Panc1 (cell line): ENCODE results near the gene PYM1. TPM values are rescaled to one million over a fixed set of nuclear protein-coding genes. Genes with fewer than 3 reads are reported as not detected.
A peak's percentile ranks its signal among the peaks of the same experiment; 100 is the strongest.
"Not testable (repeated sequence)": the region's sequence is repeated elsewhere in the genome, so short reads cannot be mapped to it uniquely, and the experiment has no call there.

Source experiments
- ATAC-seq: fragments of 200-7000 bp; cut with Tn5 transposase; 2 replicates; pipeline ENCODE4 v1.9.1; 2020; ENCODE audit warnings: mild to moderate bottlenecking, moderate library complexity
- BruUV-seq: library from RNA; stranded (reverse); fragments of 400-500 nt; replicated peaks from 2 replicates; lab custom pipeline; 2021; lab: Mats Ljungman, UMichigan
- CTCF ChIA-PET: fragments of 300-600 bp; sonication (Branson Sonifier 250); formaldehyde crosslinking; loops from one replicate; lab custom pipeline; 2022; ENCODE audit warnings: antibody characterized with exemption; lab: Charles Lee
- POLR2A ChIA-PET: fragments of 300-600 bp; sonication (Branson Sonifier 250); formaldehyde crosslinking; loops from one replicate; lab custom pipeline; 2022; ENCODE audit warnings: antibody characterized with exemption; lab: Charles Lee
- DNase-seq: peaks from one replicate; pipeline ENCODE4 v3.0.0-alpha.2; 2010; ENCODE audit warnings: low read depth, low spot score
- H3K27ac ChIP-seq: 2 replicates; pipeline ENCODE4 v1.5.1; 2011; ENCODE audit warnings: mild to moderate bottlenecking, low read length, inconsistent platforms
- H3K27me3 ChIP-seq: fragments of 200-500 bp; sonication (Bioruptor generic); 2 replicates; pipeline ENCODE4 v1.6.0; 2014; ENCODE audit warnings: low read length, inconsistent platforms; ENCODE audit not compliant: control insufficient read depth, insufficient read depth
- H3K36me3 ChIP-seq: fragments of 200-500 bp; sonication (Bioruptor generic); 2 replicates; pipeline ENCODE4 v1.5.1; 2014; ENCODE audit warnings: inconsistent platforms, mild to moderate bottlenecking, low read length, moderate library complexity; ENCODE audit not compliant: control insufficient read depth, insufficient read depth
- H3K4me1 ChIP-seq: 2 replicates; pipeline ENCODE4 v1.5.1; 2011; ENCODE audit warnings: inconsistent platforms, mild to moderate bottlenecking, low read length, moderate library complexity; ENCODE audit not compliant: control insufficient read depth, insufficient read depth
- H3K4me3 ChIP-seq, 2 experiments: 2 replicates each; pipeline ENCODE4 v1.5.1; 2011 to 2012; ENCODE audit warnings: low read depth in 2 of 2, low read length in 2 of 2, mild to moderate bottlenecking in 2 of 2, inconsistent platforms in 1 of 2, moderate library complexity in 1 of 2
- H3K9me3 ChIP-seq: fragments of 200-500 bp; sonication (Bioruptor generic); 2 replicates; pipeline ENCODE4 v1.5.1; 2014; ENCODE audit warnings: low read depth, mild to moderate bottlenecking, inconsistent platforms, low read length, moderate library complexity; ENCODE audit not compliant: control insufficient read depth, insufficient read depth
- POLR2AphosphoS5 ChIP-seq: IDR thresholded peaks from 2 replicates; pipeline ENCODE4 v1.6.1; 2012; ENCODE audit warnings: mild to moderate bottlenecking, low read depth, low read length, moderate library complexity
- SIN3A ChIP-seq: IDR thresholded peaks from 2 replicates; pipeline ENCODE4 v1.6.1; 2012; ENCODE audit warnings: low read depth, mild to moderate bottlenecking, low read length, moderate library complexity, borderline replicate concordance; ENCODE audit not compliant: insufficient read depth
- TCF7L2 ChIP-seq: IDR thresholded peaks from 2 replicates; pipeline ENCODE4 v1.6.1; 2011; ENCODE audit warnings: mild to moderate bottlenecking, low read depth, low read length, inconsistent platforms
- in situ Hi-C: cut with HindIII; loops from 2 replicates; pipeline ENCODE4 v1.10.0; 2016; ENCODE audit warnings: low sequenced_read_pairs, low pct_unique_long_range_greater_than_20kb
- intact Hi-C: fragments of 100-400 bp; cut with micrococcal nuclease; formaldehyde crosslinking; loops from one replicate; pipeline ENCODE4 v1.10.0; 2022; ENCODE audit not compliant: unreplicated experiment
- total RNA-seq: library from RNA; stranded (reverse); gene quantifications from one replicate; pipeline ENCODE4 v1.2.1, GENCODE V29; 2021; ENCODE audit not compliant: unreplicated experiment
- TF ChIP-seq, protein P1 (sequence below): fragments of 450-650 bp; IDR thresholded peaks from 2 replicates; pipeline ENCODE4 v1.5.1; 2017; ENCODE audit warnings: mild to moderate bottlenecking
- TF ChIP-seq, protein P2 (sequence below), 2 experiments: IDR thresholded peaks; 2 replicates each; pipeline ENCODE4 v1.6.1; 2011 to 2012; ENCODE audit warnings: low read depth in 2 of 2, control low read depth in 1 of 2, low read length in 1 of 2, mild to moderate bottlenecking in 1 of 2, moderate library complexity in 1 of 2; ENCODE audit not compliant: insufficient read depth in 1 of 2

PYM1 gene
- total RNA-seq, 1 experiment from 2014 or later = 32.2 TPM

DNA sequence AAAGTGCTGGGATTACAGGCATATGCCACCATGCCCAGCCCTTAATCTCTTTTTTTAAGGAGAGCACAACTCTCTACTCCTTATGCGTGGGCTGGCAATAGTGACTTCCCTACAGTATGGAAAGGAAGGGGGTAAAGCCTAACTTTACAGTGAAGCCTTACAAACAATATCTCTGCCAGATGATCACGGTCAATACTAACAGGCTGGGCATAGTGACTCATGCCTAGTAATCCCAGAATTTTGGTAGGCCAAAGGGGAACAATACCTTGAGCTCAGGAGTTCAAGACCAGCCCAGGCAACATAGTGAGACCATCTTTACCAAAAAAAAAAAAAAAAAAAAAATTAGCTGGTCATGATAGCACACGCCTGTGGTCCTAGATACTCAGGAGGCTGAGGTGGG, 5.6 kb downstream of the PYM1 start:
- TF ChIP-seq POLR2AphosphoS5 (no peak), SIN3A (no peak), TCF7L2 (no peak)
- TF ChIP-seq, protein P1, sequence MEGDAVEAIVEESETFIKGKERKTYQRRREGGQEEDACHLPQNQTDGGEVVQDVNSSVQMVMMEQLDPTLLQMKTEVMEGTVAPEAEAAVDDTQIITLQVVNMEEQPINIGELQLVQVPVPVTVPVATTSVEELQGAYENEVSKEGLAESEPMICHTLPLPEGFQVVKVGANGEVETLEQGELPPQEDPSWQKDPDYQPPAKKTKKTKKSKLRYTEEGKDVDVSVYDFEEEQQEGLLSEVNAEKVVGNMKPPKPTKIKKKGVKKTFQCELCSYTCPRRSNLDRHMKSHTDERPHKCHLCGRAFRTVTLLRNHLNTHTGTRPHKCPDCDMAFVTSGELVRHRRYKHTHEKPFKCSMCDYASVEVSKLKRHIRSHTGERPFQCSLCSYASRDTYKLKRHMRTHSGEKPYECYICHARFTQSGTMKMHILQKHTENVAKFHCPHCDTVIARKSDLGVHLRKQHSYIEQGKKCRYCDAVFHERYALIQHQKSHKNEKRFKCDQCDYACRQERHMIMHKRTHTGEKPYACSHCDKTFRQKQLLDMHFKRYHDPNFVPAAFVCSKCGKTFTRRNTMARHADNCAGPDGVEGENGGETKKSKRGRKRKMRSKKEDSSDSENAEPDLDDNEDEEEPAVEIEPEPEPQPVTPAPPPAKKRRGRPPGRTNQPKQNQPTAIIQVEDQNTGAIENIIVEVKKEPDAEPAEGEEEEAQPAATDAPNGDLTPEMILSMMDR = no peak
- TF ChIP-seq, protein P2, sequence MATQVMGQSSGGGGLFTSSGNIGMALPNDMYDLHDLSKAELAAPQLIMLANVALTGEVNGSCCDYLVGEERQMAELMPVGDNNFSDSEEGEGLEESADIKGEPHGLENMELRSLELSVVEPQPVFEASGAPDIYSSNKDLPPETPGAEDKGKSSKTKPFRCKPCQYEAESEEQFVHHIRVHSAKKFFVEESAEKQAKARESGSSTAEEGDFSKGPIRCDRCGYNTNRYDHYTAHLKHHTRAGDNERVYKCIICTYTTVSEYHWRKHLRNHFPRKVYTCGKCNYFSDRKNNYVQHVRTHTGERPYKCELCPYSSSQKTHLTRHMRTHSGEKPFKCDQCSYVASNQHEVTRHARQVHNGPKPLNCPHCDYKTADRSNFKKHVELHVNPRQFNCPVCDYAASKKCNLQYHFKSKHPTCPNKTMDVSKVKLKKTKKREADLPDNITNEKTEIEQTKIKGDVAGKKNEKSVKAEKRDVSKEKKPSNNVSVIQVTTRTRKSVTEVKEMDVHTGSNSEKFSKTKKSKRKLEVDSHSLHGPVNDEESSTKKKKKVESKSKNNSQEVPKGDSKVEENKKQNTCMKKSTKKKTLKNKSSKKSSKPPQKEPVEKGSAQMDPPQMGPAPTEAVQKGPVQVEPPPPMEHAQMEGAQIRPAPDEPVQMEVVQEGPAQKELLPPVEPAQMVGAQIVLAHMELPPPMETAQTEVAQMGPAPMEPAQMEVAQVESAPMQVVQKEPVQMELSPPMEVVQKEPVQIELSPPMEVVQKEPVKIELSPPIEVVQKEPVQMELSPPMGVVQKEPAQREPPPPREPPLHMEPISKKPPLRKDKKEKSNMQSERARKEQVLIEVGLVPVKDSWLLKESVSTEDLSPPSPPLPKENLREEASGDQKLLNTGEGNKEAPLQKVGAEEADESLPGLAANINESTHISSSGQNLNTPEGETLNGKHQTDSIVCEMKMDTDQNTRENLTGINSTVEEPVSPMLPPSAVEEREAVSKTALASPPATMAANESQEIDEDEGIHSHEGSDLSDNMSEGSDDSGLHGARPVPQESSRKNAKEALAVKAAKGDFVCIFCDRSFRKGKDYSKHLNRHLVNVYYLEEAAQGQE (IDR thresholded peaks at IDR 0.05; ENCODE audit: insufficient read depth in 1 of 2, low read depth in 2 of 2, low read length in 1 of 2) = no peak
- H3K4me3 ChIP-seq = no peak overlapping the region
- H3K27ac ChIP-seq = no peak overlapping the region
- peaks cover 4% of the 10 kb centered on the region; the same call in 1 of the 2 replicates for H3K36me3 ChIP-seq
- peaks cover 6% of the 10 kb centered on the region for H3K4me1 ChIP-seq
- in situ Hi-C loops (no loop called here), intact Hi-C loops (no loop called here)
- no peaks in the 10 kb centered on the region for H3K27me3 ChIP-seq
- ChIA-PET CTCF (interaction anchor here (0.7 kb wide), 1 partner anchor 15 kb away, joined by 4 read pairs; no protein-coding TSS in a partner anchor), POLR2A (no interaction called here)
- H3K9me3 ChIP-seq = no peaks in the 10 kb centered on the region
- BruUV-seq = no TSS peak
- ATAC-seq (no peak), DNase-seq (no peak)

DNA sequence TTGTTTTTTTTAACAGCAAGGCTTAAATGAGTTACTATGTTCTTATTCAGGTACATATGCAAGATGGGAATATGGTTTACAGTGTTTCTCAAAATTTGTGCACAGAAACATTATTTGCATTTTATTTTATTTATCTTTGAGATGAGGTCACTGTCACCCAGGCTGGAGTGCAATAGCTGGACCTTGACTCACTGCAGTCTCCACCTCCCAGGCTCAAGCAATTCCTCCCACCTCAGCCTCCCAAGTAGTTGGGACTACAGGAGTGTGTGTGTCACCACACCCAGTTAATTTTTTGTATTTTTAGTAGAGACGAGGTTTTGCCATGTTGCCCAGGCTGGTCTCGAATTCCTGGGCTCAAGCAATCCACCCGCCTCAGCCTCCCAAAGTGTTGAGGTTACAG, 8.7 kb downstream of the PYM1 start:
- H3K4me1 ChIP-seq, H3K27me3 ChIP-seq, H3K27ac ChIP-seq, POLR2A ChIA-PET, BruUV-seq, H3K9me3 ChIP-seq, intact Hi-C loops, H3K36me3 ChIP-seq, H3K4me3 ChIP-seq, in situ Hi-C loops: not testable (repeated sequence)
- CTCF ChIA-PET = interaction anchor here (0.6 kb wide), 1 partner anchor 1945 kb away, joined by 3 read pairs; no protein-coding TSS in a partner anchor
- ATAC-seq (peak; percentile 81; the same call in 1 of the 2 replicates), DNase-seq (peak; percentile 59)

DNA sequence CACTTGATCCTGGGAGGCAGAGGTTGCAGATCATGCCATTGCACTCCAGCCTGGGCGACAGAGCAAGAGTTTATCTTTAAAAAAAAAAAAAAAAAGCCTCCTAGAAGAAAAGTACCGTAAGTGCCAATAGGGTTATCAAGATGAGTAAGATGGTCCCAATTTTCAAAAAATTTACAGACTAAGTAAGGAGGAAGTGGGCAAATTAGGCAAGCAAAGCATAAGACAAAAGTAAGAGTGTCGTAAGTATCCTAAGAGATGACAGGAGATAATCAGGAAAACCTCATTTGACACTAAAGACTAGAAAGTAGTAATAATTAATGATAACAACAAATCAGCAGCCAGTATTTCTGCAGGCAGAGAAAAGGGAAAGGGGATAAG, 12.2 kb downstream of the PYM1 start:
- BruUV-seq = no TSS peak
- TF ChIP-seq, protein P2 (IDR thresholded peaks at IDR 0.05; ENCODE audit: insufficient read depth in 1 of 2, low read depth in 2 of 2, low read length in 1 of 2) = no peak
- TF ChIP-seq TCF7L2 = no peak
- no peak for TF ChIP-seq POLR2AphosphoS5
- TF ChIP-seq SIN3A = no peak
- TF ChIP-seq, protein P1 = no peak
- Histone ChIP-seq H3K36me3 (peaks cover 2% of the 10 kb centered on the region; the same call in 1 of the 2 replicates), H3K27me3 (no peaks in the 10 kb centered on the region), H3K27ac (no peak overlapping the region), H3K9me3 (no peaks in the 10 kb centered on the region), H3K4me3 (no peak overlapping the region), H3K4me1 (no peaks in the 10 kb centered on the region)
- ChIA-PET POLR2A (interaction anchor here (0.7 kb wide), 1 partner anchor 189 kb away, joined by 14 read pairs; the partner anchor contains the start of gene PA2G4), CTCF (interaction anchor here (0.7 kb wide), 1 partner anchor 175 kb away, joined by 9 read pairs; no protein-coding TSS in a partner anchor)
- intact Hi-C loops (no loop called here), in situ Hi-C loops (no loop called here)
- ATAC-seq (no peak), DNase-seq (no peak)
